B cell (primary cell): ENCODE measurements around the gene SLC25A51.

Experiments
- EZH2 ChIP-seq: IDR thresholded peaks from 2 replicates; pipeline ENCODE4 v1.6.1; 2012; ENCODE audit warnings: borderline replicate concordance, low read depth, mild to moderate bottlenecking, moderate library complexity, low read length; ENCODE audit not compliant: insufficient read depth, poor library complexity, severe bottlenecking
- TF ChIP-seq, protein P1 (sequence below): fragments of 200-600 bp; IDR thresholded peaks from one replicate; pipeline ENCODE4 v1.8.0; 2022; ENCODE audit warnings: antibody characterized with exemption, mild to moderate bottlenecking

DNA sequence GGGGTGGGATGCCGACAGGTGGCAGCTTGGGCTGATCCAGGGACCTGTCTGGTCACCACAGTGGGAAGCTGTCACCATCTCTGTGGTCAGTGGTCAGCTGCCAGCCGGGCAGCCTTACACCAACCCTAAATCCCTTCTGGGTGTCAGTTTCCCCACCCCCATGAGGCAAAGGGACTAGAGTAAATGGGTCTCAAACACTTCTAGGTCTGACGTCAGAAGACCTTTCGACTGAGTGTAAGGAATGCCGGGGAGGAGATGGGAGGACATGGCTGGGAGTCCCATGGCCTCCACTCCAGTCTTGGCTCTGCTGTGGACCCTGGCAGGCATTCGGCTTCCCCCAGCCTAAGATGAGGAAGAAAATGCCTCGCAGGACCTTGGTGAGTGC is 40.3 kb upstream of the SLC25A51 start:
- TF ChIP-seq, protein P1, sequence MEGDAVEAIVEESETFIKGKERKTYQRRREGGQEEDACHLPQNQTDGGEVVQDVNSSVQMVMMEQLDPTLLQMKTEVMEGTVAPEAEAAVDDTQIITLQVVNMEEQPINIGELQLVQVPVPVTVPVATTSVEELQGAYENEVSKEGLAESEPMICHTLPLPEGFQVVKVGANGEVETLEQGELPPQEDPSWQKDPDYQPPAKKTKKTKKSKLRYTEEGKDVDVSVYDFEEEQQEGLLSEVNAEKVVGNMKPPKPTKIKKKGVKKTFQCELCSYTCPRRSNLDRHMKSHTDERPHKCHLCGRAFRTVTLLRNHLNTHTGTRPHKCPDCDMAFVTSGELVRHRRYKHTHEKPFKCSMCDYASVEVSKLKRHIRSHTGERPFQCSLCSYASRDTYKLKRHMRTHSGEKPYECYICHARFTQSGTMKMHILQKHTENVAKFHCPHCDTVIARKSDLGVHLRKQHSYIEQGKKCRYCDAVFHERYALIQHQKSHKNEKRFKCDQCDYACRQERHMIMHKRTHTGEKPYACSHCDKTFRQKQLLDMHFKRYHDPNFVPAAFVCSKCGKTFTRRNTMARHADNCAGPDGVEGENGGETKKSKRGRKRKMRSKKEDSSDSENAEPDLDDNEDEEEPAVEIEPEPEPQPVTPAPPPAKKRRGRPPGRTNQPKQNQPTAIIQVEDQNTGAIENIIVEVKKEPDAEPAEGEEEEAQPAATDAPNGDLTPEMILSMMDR: no peak
- no peak for TF ChIP-seq EZH2
